ENCODE data around the gene RARS1. TPM values are rescaled to one million over a fixed set of nuclear protein-coding genes. Genes with fewer than 3 reads are reported as not detected.
"Not testable (repeated sequence)": the region's sequence is repeated elsewhere in the genome, so short reads cannot be mapped to it uniquely, and the experiment has no call there.

RARS1 gene
- total and polyA plus RNA-seq, 2 experiments from 2014 or later: 75.1 to 129 TPM

GRCh38 chr5:168531987-168532864 lies 46.0 kb downstream of the RARS1 start (continued):
- TF ChIP-seq ZNF462 (CRISPR knock-in tag; IDR thresholded peaks at IDR 0.05): no peak
- TF ChIP-seq CREB1 (CRISPR knock-in tag; IDR thresholded peaks at IDR 0.05; ENCODE audit: low read depth): no peak
- no peak for TF ChIP-seq ETS1 (IDR thresholded peaks at IDR 0.05)
- no peak for TF ChIP-seq STAT1 (IDR thresholded peaks at IDR 0.05; ENCODE audit: unreplicated experiment)
- TF ChIP-seq EZH2 (IDR thresholded peaks at IDR 0.05; ENCODE audit: low read depth, unreplicated experiment): no peak
- TF ChIP-seq ZNF331 (CRISPR knock-in tag; IDR thresholded peaks at IDR 0.05; ENCODE audit: low read depth): no peak
- TF ChIP-seq EZH2phosphoT487 (IDR thresholded peaks at IDR 0.05; ENCODE audit: unreplicated experiment): no peak

- Mint-ChIP-seq H3K36me3 (ENCODE audit: low read depth) (peaks cover 12% of the 10 kb centered on the region), H3K4me1 (peaks cover 28% of the 10 kb centered on the region), H3K9me3 (peaks cover 12% of the 10 kb centered on the region; the same call in 2 of the 3 replicates), H3K27me3 (ENCODE audit: insufficient read depth, low read depth, poor library complexity) (peaks cover 21% of the 10 kb centered on the region)
- H3K79me2 ChIP-seq (replicated peaks; ENCODE audit: insufficient read depth); H2AFZ ChIP-seq; H3K36me3 ChIP-seq (ENCODE audit: insufficient read depth); DNase-seq (ENCODE audit: low spot score); H3K27ac ChIP-seq (ENCODE audit: low read depth); H3K4me3 ChIP-seq; H3F3A ChIP-seq (replicated peaks; ENCODE audit: low read depth); ATAC-seq; H3K4me2 ChIP-seq; H3K27ac Mint-ChIP-seq; H3K9me2 ChIP-seq (ENCODE audit: insufficient read depth); H4K20me1 ChIP-seq (replicated peaks; ENCODE audit: insufficient read depth); H3K4me3 Mint-ChIP-seq: not testable (repeated sequence)
- H3K4me1 ChIP-seq (ENCODE audit: insufficient read depth): peaks cover 21% of the 10 kb centered on the region
- peaks cover 16% of the 10 kb centered on the region for H3K27me3 ChIP-seq (ENCODE audit: insufficient read depth)
Observed at GRCh38 chr5:168534351-168534750, 48.1 kb downstream of the RARS1 start.
